CD14-positive monocyte (primary cell): ENCODE measurements around the gene KCNS3. TPM values are rescaled to one million over a fixed set of nuclear protein-coding genes. Genes with fewer than 3 reads are reported as not detected.

Experiments used
- DNase-seq, 3 donors: peaks; one replicate each; pipeline ENCODE4 v3.0.0-alpha.2; 2011 to 2022
- H2AFZ ChIP-seq: 2 replicates; pipeline ENCODE4 v1.6.0; 2012; ENCODE audit warnings: mild to moderate bottlenecking, low read depth, low read length, inconsistent platforms; ENCODE audit not compliant: insufficient read depth, poor library complexity, severe bottlenecking
- H3K27ac ChIP-seq, 2 donors: 1 replicate in 1 of 2; 2 replicates in 1 of 2; pipeline ENCODE4 v1.5.1; 2012 to 2013; ENCODE audit warnings: low read length in 2 of 2, control low read depth in 1 of 2, inconsistent platforms in 1 of 2, low read depth in 1 of 2, mild to moderate bottlenecking in 1 of 2
- H3K27me3 ChIP-seq, 2 donors: one replicate each; pipeline versions ENCODE4 v1.6.0 to v1.6.1; 2011 to 2013; ENCODE audit warnings: low read length in 2 of 2; ENCODE audit not compliant: control insufficient read depth in 2 of 2, insufficient read depth in 2 of 2
- H3K36me3 ChIP-seq, 2 donors: replicated peaks in 1 of 2; 1 replicate in 1 of 2; 2 replicates in 1 of 2; pipeline versions ENCODE4 v1.5.1 to v1.6.1; 2012 to 2013; ENCODE audit warnings: low read length in 2 of 2, control low read depth in 1 of 2, inconsistent platforms in 1 of 2, mild to moderate bottlenecking in 1 of 2; ENCODE audit not compliant: insufficient read depth in 2 of 2, control insufficient read depth in 1 of 2
- H3K4me1 ChIP-seq, 2 donors: 1 replicate in 1 of 2; 2 replicates in 1 of 2; pipeline versions ENCODE4 v1.5.1 to v1.6.1; 2012 to 2013; ENCODE audit warnings: low read length in 2 of 2, control low read depth in 1 of 2, inconsistent platforms in 1 of 2, mild to moderate bottlenecking in 1 of 2, moderate library complexity in 1 of 2; ENCODE audit not compliant: insufficient read depth in 2 of 2, control insufficient read depth in 1 of 2
- H3K4me2 ChIP-seq: replicated peaks from 2 replicates; pipeline ENCODE3; 2012; ENCODE audit warnings: low read length, moderate library complexity, mild to moderate bottlenecking; ENCODE audit not compliant: poor library complexity, severe bottlenecking; ENCODE audit errors: extremely low read depth
- H3K4me3 ChIP-seq, 3 experiments: fragments of 200-600 bp in 1 of 3; sonication (generic) in 1 of 3; replicated peaks in 1 of 3; 1 replicate in 2 of 3; 2 replicates in 1 of 3; pipeline ENCODE4 v1.5.1; 2011 to 2013; ENCODE audit warnings: low read length in 3 of 3, mild to moderate bottlenecking in 3 of 3, control low read depth in 2 of 3, low read depth in 2 of 3, inconsistent platforms in 1 of 3, moderate library complexity in 1 of 3
- H3K79me2 ChIP-seq: 2 replicates; pipeline ENCODE4 v1.6.0; 2012; ENCODE audit warnings: mild to moderate bottlenecking, control low read depth, inconsistent platforms, low read length, moderate library complexity; ENCODE audit not compliant: insufficient read depth
- H3K9ac ChIP-seq: 2 replicates; pipeline ENCODE4 v1.6.0; 2017; ENCODE audit warnings: low read length, mild to moderate bottlenecking; ENCODE audit not compliant: insufficient read depth, poor library complexity, severe bottlenecking
- H3K9me3 ChIP-seq, 2 donors: replicated peaks in 1 of 2; 1 replicate in 1 of 2; 2 replicates in 1 of 2; pipeline versions ENCODE4 v1.5.1 to v1.6.1; 2012 to 2013; ENCODE audit warnings: low read length in 2 of 2, control low read depth in 1 of 2; ENCODE audit not compliant: control insufficient read depth in 1 of 2, insufficient read depth in 1 of 2
- H4K20me1 ChIP-seq: 2 replicates; pipeline ENCODE4 v1.6.0; 2012; ENCODE audit warnings: mild to moderate bottlenecking, low read length, control low read depth, moderate library complexity; ENCODE audit not compliant: insufficient read depth
- H3K27ac Mint-ChIP-seq, 7 donors: one replicate each; pipeline ENCODE4 v1.8.0; 2020; ENCODE audit warnings: mild to moderate bottlenecking in 7 of 7, mixed read lengths in 7 of 7, moderate library complexity in 6 of 7, inconsistent platforms in 2 of 7
- H3K27me3 Mint-ChIP-seq, 3 donors: one replicate each; pipeline ENCODE4 v1.8.0; 2021 to 2022; ENCODE audit warnings: low read depth in 3 of 3, mild to moderate bottlenecking in 3 of 3, mixed read lengths in 3 of 3, moderate library complexity in 3 of 3, inconsistent platforms in 1 of 3
- H3K36me3 Mint-ChIP-seq, 2 donors: one replicate each; pipeline ENCODE4 v1.8.0; 2020; ENCODE audit warnings: mixed read lengths in 2 of 2, inconsistent platforms in 1 of 2, mild to moderate bottlenecking in 1 of 2
- H3K4me1 Mint-ChIP-seq: one replicate; pipeline ENCODE4 v1.8.0; 2020; ENCODE audit warnings: mild to moderate bottlenecking, mixed read lengths
- H3K4me3 Mint-ChIP-seq, 2 donors: one replicate each; pipeline ENCODE4 v1.8.0; 2020; ENCODE audit warnings: mild to moderate bottlenecking in 2 of 2, mixed read lengths in 2 of 2, moderate library complexity in 1 of 2
- H3K9me3 Mint-ChIP-seq, 7 donors: one replicate each; pipeline ENCODE4 v1.8.0; 2020 to 2022; ENCODE audit warnings: mixed read lengths in 7 of 7, mild to moderate bottlenecking in 6 of 7, moderate library complexity in 6 of 7, inconsistent platforms in 2 of 7
- CTCF ChIP-seq: fragments of 200-600 bp; IDR thresholded peaks from one replicate; pipeline ENCODE4 v1.8.0; 2022; ENCODE audit warnings: antibody characterized with exemption, mild to moderate bottlenecking
- WGBS: methylation state at CpG from one replicate; pipeline ENCODE4 v1.1.5; 2013; ENCODE audit warnings: missing lambda C conversion rate; ENCODE audit not compliant: insufficient coverage; 5-methylcytosine and 5-hydroxymethylcytosine counted together
- intact Hi-C, 2 donors: fragments of 100-400 bp; cut with micrococcal nuclease; formaldehyde crosslinking; loops; one replicate each; pipeline versions ENCODE4 v1.15.0 to v1.15.1; 2023
- polyA plus RNA-seq, 3 donors: library from polyadenylated mRNA; depleted of rRNA in 1 of 3; unstranded in 2 of 3; stranded (reverse) in 1 of 3; fragments of 300-500 nt in 2 of 3; fragments of >200 nt in 1 of 3; fragmentation: Illumina TruSeq in 2 of 3; gene quantifications; 1 replicate in 2 of 3; 2 replicates in 1 of 3; pipeline ENCODE4 v1.2.3, GENCODE V29; 2012 to 2021

Gene KCNS3
- polyA plus RNA-seq, 3 donors = not detected

GRCh38 chr2:17947113-17947512 is 68.6 kb downstream of the KCNS3 start:
- Histone ChIP-seq H3K36me3 (no peaks in the 10 kb centered on the region), H3K9ac (no peak overlapping the region), H4K20me1 (no peaks in the 10 kb centered on the region), H3K4me1 (no peaks in the 10 kb centered on the region), H2AFZ (no peak overlapping the region), H3K27me3 (no peaks in the 10 kb centered on the region), H3K4me3 (no peak overlapping the region), H3K79me2 (no peaks in the 10 kb centered on the region), H3K4me2 (no peak overlapping the region), H3K27ac (no peak overlapping the region), H3K9me3 (no peaks in the 10 kb centered on the region)
- WGBS = 100% methylated on average over 1 of the region's 3 CpGs
- Mint-ChIP-seq H3K9me3 (peaks cover 0 to 2% (median 0%) of the 10 kb centered on the region in 7 donors), H3K4me3 (no peak overlapping the region), H3K36me3 (no peaks in the 10 kb centered on the region), H3K4me1 (no peaks in the 10 kb centered on the region), H3K27ac (no peak overlapping the region), H3K27me3 (peaks cover 0 to 7% (median 1%) of the 10 kb centered on the region in 3 donors)
- TF ChIP-seq CTCF = no peak
- intact Hi-C loops = no loop called here
- no peak for DNase-seq

GRCh38 chr2:17950006-17950405 is 71.5 kb downstream of the KCNS3 start:
- intact Hi-C loops = no loop called here
- H3K4me1 Mint-ChIP-seq = no peaks in the 10 kb centered on the region
- Histone ChIP-seq H3K79me2 (no peaks in the 10 kb centered on the region), H3K4me2 (no peak overlapping the region), H3K27ac (no peak overlapping the region), H3K4me1 (no peaks in the 10 kb centered on the region), H4K20me1 (no peaks in the 10 kb centered on the region), H3K9me3 (no peaks in the 10 kb centered on the region), H3K27me3 (no peaks in the 10 kb centered on the region), H3K36me3 (no peaks in the 10 kb centered on the region), H3K9ac (no peak overlapping the region), H3K4me3 (no peak overlapping the region), H2AFZ (no peak overlapping the region)
- 81% methylated on average over 5 of the region's 6 CpGs for WGBS
- no peak for TF ChIP-seq CTCF
- no peak overlapping the region for H3K27ac Mint-ChIP-seq
- H3K4me3 Mint-ChIP-seq = no peak overlapping the region
- no peak for DNase-seq
- peaks cover 0 to 9% (median 4%) of the 10 kb centered on the region in 3 donors for H3K27me3 Mint-ChIP-seq
- peaks cover 0 to 2% (median 0%) of the 10 kb centered on the region in 7 donors for H3K9me3 Mint-ChIP-seq
- no peaks in the 10 kb centered on the region for H3K36me3 Mint-ChIP-seq
